Neural progenitor cell (in vitro differentiated cells): ENCODE measurements around the gene CCDC71. TPM values are rescaled to one million over a fixed set of nuclear protein-coding genes. Genes with fewer than 3 reads are reported as not detected.

Source experiments
- DNase-seq: peaks from one replicate; pipeline ENCODE4 v3.0.0-alpha.2; 2016; ENCODE audit warnings: low spot score
- H2AFZ ChIP-seq: fragments of 200-600 bp; sonication (generic); replicated peaks from 2 replicates; pipeline ENCODE4 v1.6.1; 2016; ENCODE audit warnings: antibody characterized with exemption
- H3F3A ChIP-seq: fragments of 200-600 bp; sonication (generic); 2 replicates; pipeline ENCODE4 v1.6.1; 2016; ENCODE audit warnings: antibody characterized with exemption, low read depth
- H3K27ac ChIP-seq: fragments of 200-600 bp; sonication (generic); 2 replicates; pipeline ENCODE4 v1.5.1; 2016; ENCODE audit warnings: mild to moderate bottlenecking
- H3K27me3 ChIP-seq: fragments of 200-600 bp; sonication (generic); 2 replicates; pipeline ENCODE4 v1.6.1; 2016; ENCODE audit warnings: mild to moderate bottlenecking, moderate library complexity
- H3K36me3 ChIP-seq: fragments of 200-600 bp; sonication (generic); 2 replicates; pipeline ENCODE4 v1.5.1; 2016
- H3K4me1 ChIP-seq: fragments of 200-600 bp; sonication (generic); 2 replicates; pipeline ENCODE4 v1.6.1; 2016; ENCODE audit warnings: mixed run types
- H3K4me2 ChIP-seq: fragments of 200-600 bp; sonication (generic); 2 replicates; pipeline ENCODE4 v1.6.1; 2016
- H3K4me3 ChIP-seq: fragments of 200-600 bp; sonication (generic); 2 replicates; pipeline ENCODE4 v1.5.1; 2016
- H3K79me2 ChIP-seq: fragments of 200-600 bp; sonication (generic); 2 replicates; pipeline ENCODE4 v1.6.1; 2016; ENCODE audit warnings: low read depth
- H3K9ac ChIP-seq: fragments of 200-600 bp; sonication (generic); 2 replicates; pipeline ENCODE4 v1.6.1; 2016
- H3K9me3 ChIP-seq: fragments of 200-600 bp; sonication (generic); 2 replicates; pipeline ENCODE4 v1.5.1; 2016; ENCODE audit warnings: low read depth
- H4K20me1 ChIP-seq: fragments of 200-600 bp; sonication (generic); 2 replicates; pipeline ENCODE4 v1.6.1; 2016; ENCODE audit warnings: low read depth
- H3K27ac Mint-ChIP-seq: 3 replicates; pipeline ENCODE4 v1.8.0; 2021; ENCODE audit warnings: mixed read lengths
- H3K27me3 Mint-ChIP-seq: 2 replicates; pipeline ENCODE4 v1.8.0; 2022; ENCODE audit warnings: low read depth, mild to moderate bottlenecking, inconsistent platforms, moderate library complexity, mixed read lengths; ENCODE audit not compliant: insufficient read depth
- H3K36me3 Mint-ChIP-seq: 3 replicates; pipeline ENCODE4 v1.8.0; 2021; ENCODE audit warnings: mixed read lengths
- H3K4me1 Mint-ChIP-seq: 3 replicates; pipeline ENCODE4 v1.8.0; 2021; ENCODE audit warnings: mixed read lengths
- H3K4me3 Mint-ChIP-seq: 3 replicates; pipeline ENCODE4 v1.8.0; 2021; ENCODE audit warnings: mild to moderate bottlenecking, moderate library complexity, mixed read lengths
- H3K9me3 Mint-ChIP-seq: 3 replicates; pipeline ENCODE4 v1.8.0; 2020; ENCODE audit warnings: mixed read lengths
- EZH2 ChIP-seq: fragments of 200-600 bp; sonication (generic); IDR thresholded peaks from 2 replicates; pipeline ENCODE4 v1.6.1; 2017; ENCODE audit warnings: antibody characterized with exemption, mild to moderate bottlenecking, moderate library complexity
- EZH2phosphoT487 ChIP-seq: fragments of 200-600 bp; sonication (generic); IDR thresholded peaks from 2 replicates; pipeline ENCODE4 v1.6.1; 2017; ENCODE audit warnings: antibody characterized with exemption
- total RNA-seq: library from RNA; depleted of rRNA; stranded (reverse); fragments of >200 nt; gene quantifications from 2 replicates; pipeline ENCODE4 v1.2.3, GENCODE V29; 2015; ENCODE audit warnings: low replicate concordance
- TF ChIP-seq, protein P1 (sequence below): fragments of 200-600 bp; sonication (generic); IDR thresholded peaks from 2 replicates; pipeline ENCODE4 v1.5.1; 2017; ENCODE audit warnings: antibody characterized with exemption, mild to moderate bottlenecking

The CCDC71 gene
- total RNA-seq, 1 donor from 2014 or later, result 18.8 TPM

DNA sequence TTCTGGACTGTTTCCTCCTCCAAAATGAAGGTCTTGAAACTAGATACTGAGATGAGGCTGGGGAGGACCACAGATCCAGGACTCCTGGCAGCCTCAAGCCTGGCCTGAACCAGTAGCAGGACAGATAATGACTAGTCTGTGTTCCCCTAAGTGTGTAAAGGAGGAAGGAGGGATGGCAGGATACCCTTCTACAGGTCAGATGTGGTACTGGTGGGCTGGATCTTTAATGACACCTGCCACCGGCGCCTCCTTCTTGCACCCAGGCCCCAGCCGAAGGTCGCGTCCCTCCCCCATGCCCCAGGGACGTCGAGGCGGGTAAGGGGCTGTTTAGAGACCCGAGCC lies 46.1 kb downstream of the CCDC71 start:
- H3K36me3 ChIP-seq, result no peaks in the 10 kb centered on the region
- peak overlapping the region; percentile 88 for H3K27ac ChIP-seq
- no peak for TF ChIP-seq EZH2phosphoT487
- no peaks in the 10 kb centered on the region for H3K9me3 ChIP-seq
- H3K27me3 Mint-ChIP-seq, result peaks cover 2% of the 10 kb centered on the region
- peak overlapping the region; percentile 79 for H3K27ac Mint-ChIP-seq
- no peak for DNase-seq
- H3F3A ChIP-seq, result peaks cover 23% of the 10 kb centered on the region
- peak overlapping the region; percentile 90 for H3K4me3 ChIP-seq
- H3K9ac ChIP-seq, result peak overlapping the region; percentile 86
- no peaks in the 10 kb centered on the region for H3K9me3 Mint-ChIP-seq
- H3K4me2 ChIP-seq, result peak overlapping the region; percentile 94
- H3K79me2 ChIP-seq, result peaks cover 18% of the 10 kb centered on the region
- H4K20me1 ChIP-seq, result no peaks in the 10 kb centered on the region
- no peaks in the 10 kb centered on the region for H3K27me3 ChIP-seq
- peaks cover 4% of the 10 kb centered on the region for H3K4me1 Mint-ChIP-seq
- no peaks in the 10 kb centered on the region for H3K4me1 ChIP-seq
- peak overlapping the region; percentile 92 for H3K4me3 Mint-ChIP-seq
- peaks cover 11% of the 10 kb centered on the region for H3K36me3 Mint-ChIP-seq
- H2AFZ ChIP-seq, result no peak overlapping the region

DNA sequence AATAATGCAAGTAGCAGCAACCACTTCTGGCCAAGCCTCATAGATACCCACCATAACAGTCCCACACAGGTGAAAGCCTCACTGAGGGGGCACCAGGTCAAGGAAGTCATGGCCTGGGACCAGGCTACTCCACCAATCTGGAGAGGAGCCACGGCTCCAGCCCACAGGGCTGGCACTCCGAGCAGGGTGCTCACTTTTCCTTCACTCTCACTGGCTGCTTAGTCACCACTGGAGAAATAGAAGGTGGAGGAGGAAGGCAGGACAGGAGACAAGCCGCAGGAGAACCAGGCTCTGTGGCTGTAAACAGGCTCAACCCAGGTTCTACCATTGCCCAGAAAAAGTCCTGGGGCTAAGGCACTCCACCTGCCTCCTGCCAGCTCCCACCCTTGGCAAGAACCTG lies 46.7 kb downstream of the CCDC71 start:
- H3K27me3 ChIP-seq, result no peaks in the 10 kb centered on the region
- H3K36me3 Mint-ChIP-seq, result peaks cover 10% of the 10 kb centered on the region
- H2AFZ ChIP-seq, result no peak overlapping the region
- TF ChIP-seq EZH2phosphoT487 (no peak), EZH2 (no peak)
- TF ChIP-seq, protein P1, sequence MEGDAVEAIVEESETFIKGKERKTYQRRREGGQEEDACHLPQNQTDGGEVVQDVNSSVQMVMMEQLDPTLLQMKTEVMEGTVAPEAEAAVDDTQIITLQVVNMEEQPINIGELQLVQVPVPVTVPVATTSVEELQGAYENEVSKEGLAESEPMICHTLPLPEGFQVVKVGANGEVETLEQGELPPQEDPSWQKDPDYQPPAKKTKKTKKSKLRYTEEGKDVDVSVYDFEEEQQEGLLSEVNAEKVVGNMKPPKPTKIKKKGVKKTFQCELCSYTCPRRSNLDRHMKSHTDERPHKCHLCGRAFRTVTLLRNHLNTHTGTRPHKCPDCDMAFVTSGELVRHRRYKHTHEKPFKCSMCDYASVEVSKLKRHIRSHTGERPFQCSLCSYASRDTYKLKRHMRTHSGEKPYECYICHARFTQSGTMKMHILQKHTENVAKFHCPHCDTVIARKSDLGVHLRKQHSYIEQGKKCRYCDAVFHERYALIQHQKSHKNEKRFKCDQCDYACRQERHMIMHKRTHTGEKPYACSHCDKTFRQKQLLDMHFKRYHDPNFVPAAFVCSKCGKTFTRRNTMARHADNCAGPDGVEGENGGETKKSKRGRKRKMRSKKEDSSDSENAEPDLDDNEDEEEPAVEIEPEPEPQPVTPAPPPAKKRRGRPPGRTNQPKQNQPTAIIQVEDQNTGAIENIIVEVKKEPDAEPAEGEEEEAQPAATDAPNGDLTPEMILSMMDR, result no peak
- H3K27me3 Mint-ChIP-seq, result peaks cover 2% of the 10 kb centered on the region
- H3K9me3 ChIP-seq, result no peaks in the 10 kb centered on the region
- H3K4me1 ChIP-seq, result no peaks in the 10 kb centered on the region
- no peaks in the 10 kb centered on the region for H4K20me1 ChIP-seq
- H3K27ac ChIP-seq, result no peak overlapping the region
- H3F3A ChIP-seq, result peaks cover 23% of the 10 kb centered on the region
- DNase-seq, result no peak
- H3K9me3 Mint-ChIP-seq, result no peaks in the 10 kb centered on the region
- H3K27ac Mint-ChIP-seq, result no peak overlapping the region
- H3K9ac ChIP-seq, result peak overlapping the region; percentile 86
- H3K4me3 ChIP-seq, result peak overlapping the region; percentile 90
- H3K79me2 ChIP-seq, result peaks cover 18% of the 10 kb centered on the region
- H3K4me3 Mint-ChIP-seq, result peak overlapping the region; percentile 92
- H3K36me3 ChIP-seq, result no peaks in the 10 kb centered on the region
- peaks cover 4% of the 10 kb centered on the region for H3K4me1 Mint-ChIP-seq
- peak overlapping the region; percentile 94 for H3K4me2 ChIP-seq

- Histone ChIP-seq H3K79me2 (peaks cover 18% of the 10 kb centered on the region), H3K9ac (no peak overlapping the region), H4K20me1 (no peaks in the 10 kb centered on the region), H3K4me2 (no peak overlapping the region), H3K36me3 (no peaks in the 10 kb centered on the region), H3K27me3 (no peaks in the 10 kb centered on the region), H3K9me3 (no peaks in the 10 kb centered on the region), H3F3A (peaks cover 23% of the 10 kb centered on the region), H3K4me1 (no peaks in the 10 kb centered on the region), H2AFZ (no peak overlapping the region), H3K4me3 (no peak overlapping the region), H3K27ac (no peak overlapping the region)
- Mint-ChIP-seq H3K27ac (no peak overlapping the region), H3K27me3 (peaks cover 2% of the 10 kb centered on the region), H3K4me3 (peak overlapping the region; percentile 92), H3K4me1 (peaks cover 4% of the 10 kb centered on the region), H3K36me3 (peaks cover 11% of the 10 kb centered on the region), H3K9me3 (no peaks in the 10 kb centered on the region)
- TF ChIP-seq, protein P1, result no peak
- TF ChIP-seq EZH2 (no peak), EZH2phosphoT487 (no peak)
- no peak for DNase-seq
These were observed 47.1 kb downstream of the CCDC71 start for GRCh38 chr3:49119036-49119435.

Other genes with a start within 250 kb of the CCDC71 start
- gene ARIH2, start 247.5 kb downstream of the CCDC71 start, total RNA-seq, result 81.6 and 101 TPM in 2 replicates
- 15.3 and 34.6 TPM in 2 replicates for gene P4HTM, start 176.1 kb downstream of the CCDC71 start, total RNA-seq
- gene WDR6, start 158.9 kb downstream of the CCDC71 start, total RNA-seq, result 131 and 215 TPM in 2 replicates
- 32.9 and 57.4 TPM in 2 replicates for gene DALRD3, start 147.8 kb downstream of the CCDC71 start, total RNA-seq
- gene NDUFAF3, start 144.2 kb downstream of the CCDC71 start, total RNA-seq, result 26.2 and 36.8 TPM in 2 replicates
- gene IMPDH2, start 136.9 kb downstream of the CCDC71 start, total RNA-seq, result 271 and 313 TPM in 2 replicates
- 167 and 208 TPM in 2 replicates for gene QRICH1, start 72.3 kb downstream of the CCDC71 start, total RNA-seq
- gene QARS1, start 61.6 kb downstream of the CCDC71 start, total RNA-seq, result 240 and 347 TPM in 2 replicates
- 36.0 and 60.6 TPM in 2 replicates for gene USP19, start 45.5 kb downstream of the CCDC71 start, total RNA-seq
- 75.4 and 137 TPM in 2 replicates for gene LAMB2, start 33.3 kb downstream of the CCDC71 start, total RNA-seq
- gene KLHDC8B, start 5.3 kb upstream of the CCDC71 start, total RNA-seq, result 14.8 and 45.1 TPM in 2 replicates
- gene C3orf62, start 110.9 kb upstream of the CCDC71 start, total RNA-seq, result 3.0 and 3.4 TPM in 2 replicates
- 17.7 and 21.0 TPM in 2 replicates for gene USP4, start 173.7 kb upstream of the CCDC71 start, total RNA-seq
- 70.8 and 165 TPM in 2 replicates for gene GPX1, start 192.0 kb upstream of the CCDC71 start, total RNA-seq
- gene RHOA, start 245.6 kb upstream of the CCDC71 start, total RNA-seq, result 449 and 460 TPM in 2 replicates
- gene TCTA, start 246.1 kb upstream of the CCDC71 start, total RNA-seq, result 1.4 and 5.2 TPM in 2 replicates